NOMO-1 (cell line): ENCODE measurements around the gene DNMT1.
"Not testable (repeated sequence)": the region's sequence is repeated elsewhere in the genome, so short reads cannot be mapped to it uniquely, and the experiment has no call there.

Source experiments
- DNase-seq, 2 experiments: peaks; one replicate each; lab custom pipeline; 2025; ENCODE audit not compliant: unreplicated experiment in 2 of 2; lab: John Stamatoyannopoulos, UW

Gene DNMT1

DNA sequence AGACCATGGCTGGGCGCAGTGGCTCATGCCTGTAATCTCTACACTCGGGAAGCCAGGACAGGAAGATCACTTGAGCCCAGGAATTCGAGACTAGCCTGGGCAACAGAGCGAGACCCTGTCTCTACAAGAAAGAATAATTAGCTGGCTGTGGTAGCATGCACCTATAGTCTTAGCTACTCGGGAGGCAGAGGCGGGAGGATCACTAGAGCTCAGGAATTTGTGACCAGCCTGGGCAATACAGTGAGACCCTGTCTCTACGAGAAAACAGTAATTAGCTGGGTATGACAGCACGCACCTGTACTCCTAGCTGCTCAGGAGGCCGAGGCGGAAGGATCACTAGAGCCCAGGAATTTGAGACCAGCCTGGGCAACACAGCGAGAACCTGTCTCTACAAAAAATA is 7.4 kb downstream of the DNMT1 start:
- no peak for DNase-seq

DNA sequence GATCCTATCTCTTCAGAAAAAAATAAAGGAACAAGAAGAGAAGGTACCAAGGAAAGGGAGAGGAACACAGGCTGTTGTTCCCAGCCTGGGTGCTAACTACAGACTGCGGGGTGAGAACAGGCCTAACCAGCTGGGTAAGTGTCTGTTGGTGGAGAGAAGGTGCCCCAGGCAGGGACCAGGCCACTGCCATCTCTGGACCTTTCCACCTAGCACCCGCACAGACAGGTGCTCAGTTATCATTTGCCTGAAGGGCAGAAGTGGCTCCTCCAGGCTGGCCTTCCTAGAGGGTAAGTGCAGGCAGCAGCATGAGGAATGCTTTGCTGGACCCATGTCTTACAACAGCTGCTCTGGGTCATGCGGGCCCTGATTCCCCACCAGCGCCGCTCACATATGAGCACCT is 10.1 kb downstream of the DNMT1 start:
- no peak for DNase-seq

DNA sequence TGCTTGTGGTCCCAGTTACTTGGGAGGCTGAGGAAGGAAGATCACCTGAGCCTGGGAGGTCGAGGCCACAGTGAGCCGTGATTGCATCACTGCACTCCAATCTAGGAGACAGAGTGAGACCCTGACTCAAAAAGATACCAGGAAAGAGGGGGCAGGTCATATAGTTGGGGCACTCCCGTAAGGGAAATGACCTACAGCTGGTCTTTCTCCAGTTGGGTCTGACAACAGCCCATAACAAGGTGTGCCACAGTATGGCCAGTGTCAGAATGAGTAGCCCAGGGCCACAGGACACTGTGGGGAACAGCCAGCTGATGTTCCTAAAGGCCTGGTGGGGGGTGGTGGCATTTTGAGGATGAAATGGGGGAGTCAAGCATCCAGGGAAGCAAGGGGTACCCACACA is 10.8 kb downstream of the DNMT1 start:
- no peak for DNase-seq

DNA sequence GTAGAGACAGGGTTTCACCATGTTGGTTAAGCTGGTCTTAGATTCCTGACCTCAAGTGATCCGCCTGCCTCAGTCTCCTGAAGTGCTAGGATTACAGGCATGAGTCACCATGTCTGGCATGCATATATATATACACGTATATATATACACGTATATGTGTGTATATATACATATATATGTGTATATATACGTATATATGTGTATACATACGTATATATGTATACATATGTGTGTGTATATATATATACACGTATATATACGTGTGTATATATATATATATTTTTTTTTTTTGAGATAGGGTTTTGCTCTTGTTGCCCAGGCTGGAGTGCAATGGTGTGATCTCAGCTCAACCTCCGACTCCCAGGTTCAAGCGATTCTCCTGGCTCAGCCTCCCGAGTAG is 11.9 kb downstream of the DNMT1 start:
- DNase-seq = no peak

DNA sequence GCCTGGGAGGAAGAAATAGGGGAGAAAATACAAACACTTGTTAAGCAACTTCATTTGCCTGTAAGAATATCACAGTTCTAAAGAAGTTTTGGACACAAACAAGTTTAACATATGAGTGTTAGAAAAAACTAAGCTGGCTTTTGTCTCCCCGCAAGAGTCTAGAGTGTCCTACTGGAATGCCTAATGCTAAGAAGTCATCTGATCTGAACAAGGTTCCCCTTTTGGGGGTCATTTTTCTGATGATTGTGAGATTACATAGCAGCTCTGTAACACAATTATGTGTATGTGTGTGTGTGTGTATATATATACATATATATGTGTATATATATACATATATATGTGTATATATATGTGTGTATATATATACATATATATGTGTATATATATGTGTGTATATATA is 12.7 kb downstream of the DNMT1 start:
- DNase-seq = no peak

DNA sequence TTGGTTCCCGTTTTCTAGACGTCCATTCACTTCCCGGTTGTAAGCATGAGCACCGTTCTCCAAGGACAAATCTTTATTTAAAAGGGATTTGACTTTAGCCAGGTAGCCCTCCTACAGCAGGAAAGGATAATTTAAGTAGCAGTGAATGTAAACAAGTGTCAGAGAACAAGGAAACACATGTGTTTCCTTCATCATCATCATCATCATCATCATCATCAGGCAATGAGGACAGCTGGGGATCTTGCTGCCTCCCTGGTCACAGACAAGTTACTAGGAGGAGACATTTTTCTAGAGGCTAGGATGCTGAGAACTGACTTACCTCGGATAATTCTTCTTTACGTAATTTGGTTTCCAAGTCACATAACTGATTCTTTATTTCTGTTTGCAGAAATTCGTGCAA is 14.3 kb downstream of the DNMT1 start:
- DNase-seq = no peak

DNA sequence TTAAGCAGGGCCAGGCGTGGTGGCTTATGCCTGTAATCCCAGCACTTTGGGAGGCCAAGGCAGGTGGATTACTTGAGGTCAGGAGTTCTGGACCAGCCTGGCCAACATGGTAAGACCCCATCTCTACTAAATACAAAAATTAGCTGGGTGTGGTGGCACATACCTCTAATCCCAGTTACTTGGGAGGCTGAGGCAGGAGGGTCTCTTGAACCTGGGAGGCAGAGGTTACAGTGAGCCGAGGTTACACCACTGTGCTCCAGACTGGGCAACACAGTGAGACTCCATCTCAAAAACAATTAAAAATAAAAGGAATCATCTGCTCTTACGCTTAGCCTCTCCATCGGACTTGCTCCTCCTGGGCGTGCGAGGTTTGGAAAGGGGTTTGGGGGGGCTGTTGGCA is 14.7 kb downstream of the DNMT1 start:
- not testable (repeated sequence) for DNase-seq

DNA sequence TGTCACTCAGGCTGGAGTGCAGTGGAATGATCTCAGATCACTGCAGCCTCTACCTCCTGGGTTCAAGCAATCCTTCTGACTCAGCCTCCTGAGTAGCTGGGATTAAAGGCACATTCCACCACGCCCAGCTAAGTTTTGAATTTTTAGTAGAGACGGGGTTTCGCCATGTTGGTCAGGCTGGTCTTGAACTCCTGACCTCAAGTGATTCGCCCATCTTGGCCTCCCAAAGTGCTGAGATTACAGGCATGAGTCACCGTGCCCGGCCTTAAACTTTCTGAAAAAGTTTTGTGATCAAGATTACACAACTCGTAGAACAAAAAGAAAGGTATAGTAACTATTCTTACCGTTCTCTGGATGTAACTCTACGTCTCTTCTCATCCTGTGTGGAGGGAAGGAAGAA is 21.2 kb downstream of the DNMT1 start:
- DNase-seq = no peak

DNA sequence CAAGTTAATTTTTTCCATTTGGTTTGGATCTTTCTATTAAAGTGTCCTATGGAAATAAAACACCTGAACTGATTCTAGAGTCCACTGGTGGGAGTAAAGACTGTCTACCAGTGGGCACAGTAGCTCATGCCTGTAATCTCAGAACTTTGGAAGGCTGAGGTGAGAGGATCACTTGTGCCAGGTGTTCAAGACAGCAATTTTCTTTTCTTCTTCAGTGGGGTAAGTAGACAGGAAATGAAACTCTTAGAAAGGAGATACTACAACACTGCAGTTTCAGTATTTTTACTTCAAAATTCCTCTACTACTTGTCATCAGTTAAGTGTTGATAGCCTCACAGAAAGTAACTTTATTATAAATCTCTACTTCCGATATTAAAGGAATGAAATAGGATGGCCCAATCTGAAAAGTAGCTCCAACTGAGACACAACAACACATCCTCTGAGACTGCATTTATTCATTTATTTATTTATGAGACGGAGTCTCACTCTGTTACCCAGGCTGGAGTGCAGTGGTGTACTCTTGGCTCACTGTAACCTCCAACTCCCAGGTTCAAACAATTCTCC is 26.3 kb downstream of the DNMT1 start:
- DNase-seq = no peak

DNA sequence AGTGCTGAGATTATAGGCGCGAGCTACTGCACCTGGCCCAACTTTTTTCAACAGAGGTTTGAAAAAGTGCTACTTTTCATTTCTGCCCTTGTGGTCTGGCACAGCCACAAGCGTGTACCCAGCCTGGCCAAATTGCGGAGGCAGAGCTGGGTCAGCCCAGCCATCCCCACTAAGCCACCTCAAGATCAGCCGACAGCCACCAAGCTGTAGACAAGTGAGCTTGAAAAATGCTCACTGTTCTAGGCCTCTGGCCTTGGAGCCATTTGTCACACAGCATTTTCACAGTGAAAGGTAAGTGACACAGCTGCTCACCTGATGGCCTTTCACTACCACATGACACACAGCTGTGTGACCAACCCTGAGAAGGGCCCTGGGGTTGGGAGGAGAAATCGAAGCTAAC is 27.3 kb downstream of the DNMT1 start:
- DNase-seq = no peak

DNA sequence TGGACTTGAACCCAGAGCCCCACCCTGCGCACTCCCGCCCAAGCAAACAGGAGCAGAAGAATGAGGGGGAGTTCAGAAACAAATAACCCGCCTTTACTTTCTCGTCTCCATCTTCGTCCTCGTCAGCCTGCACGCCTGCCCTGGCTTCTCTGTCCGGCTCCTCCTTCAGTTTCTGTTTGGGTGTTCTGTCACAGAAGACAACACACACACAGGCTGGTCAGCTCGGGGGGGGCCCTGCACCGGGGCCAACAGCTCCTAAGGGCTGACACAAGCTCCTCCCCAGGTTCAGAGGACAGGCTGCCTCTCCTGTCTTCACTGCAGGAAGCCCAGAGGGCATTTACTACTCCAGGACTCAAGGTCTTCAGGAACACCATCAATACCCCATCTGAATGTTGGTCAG is 28.3 kb downstream of the DNMT1 start:
- not testable (repeated sequence) for DNase-seq

DNA sequence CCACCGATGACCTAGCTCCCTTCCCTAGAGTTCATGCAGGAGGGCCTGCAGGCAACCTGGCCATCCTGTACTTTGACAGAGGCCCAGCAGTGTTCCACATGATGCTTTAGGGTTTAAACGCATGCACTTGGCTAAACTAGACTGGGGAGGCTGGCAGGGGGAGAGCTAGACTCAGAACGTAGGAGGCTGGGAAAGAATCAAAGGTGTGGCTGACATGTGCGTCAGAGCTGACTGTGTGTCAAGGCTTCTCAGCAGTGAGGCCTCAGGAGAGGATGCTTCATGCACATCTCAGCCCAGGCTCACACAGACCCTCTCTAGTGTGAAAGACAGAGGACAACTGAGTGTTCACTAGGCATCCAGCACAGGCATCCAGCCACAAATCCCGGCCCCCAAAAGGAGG is 28.7 kb downstream of the DNMT1 start:
- no peak for DNase-seq

DNA sequence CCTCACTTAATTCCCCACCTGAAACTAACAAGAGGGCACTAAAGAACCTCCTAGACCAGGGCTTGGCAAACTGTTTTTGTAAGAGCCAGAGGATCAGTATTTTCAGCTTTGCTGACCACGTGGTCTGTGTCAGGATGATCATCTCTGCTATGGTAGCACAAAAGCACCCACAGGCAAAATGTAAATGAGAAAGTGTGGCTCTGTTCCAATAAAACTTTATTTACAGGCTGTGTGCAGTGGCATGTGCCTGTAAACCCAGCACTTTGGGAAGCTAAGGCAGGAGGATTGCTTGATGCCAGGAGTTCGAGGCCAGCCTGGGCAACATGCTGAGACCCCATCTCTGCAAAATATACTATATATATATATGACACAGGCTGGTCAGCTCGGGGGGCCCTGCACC is 31.2 kb downstream of the DNMT1 start:
- DNase-seq = no peak

DNA sequence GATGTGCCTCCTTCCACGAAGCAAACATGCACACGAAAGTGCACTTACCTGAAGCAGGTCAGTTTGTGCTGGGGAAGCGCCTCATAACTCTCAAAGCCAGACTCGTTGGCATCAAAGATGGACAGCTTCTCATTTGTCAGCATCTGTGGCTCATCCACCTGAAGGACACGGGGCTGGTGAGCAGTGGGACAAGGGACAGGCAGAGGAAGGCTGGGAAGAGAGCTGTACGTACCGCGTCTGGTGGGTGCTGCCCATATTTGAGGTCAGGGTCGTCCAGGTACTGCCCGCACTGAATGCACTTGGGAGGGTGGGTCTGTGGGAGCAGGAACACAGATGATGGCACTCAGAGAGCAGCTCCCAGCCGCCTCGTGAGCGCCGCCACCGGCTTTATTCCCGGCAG is 35.1 kb downstream of the DNMT1 start:
- no peak for DNase-seq

DNA sequence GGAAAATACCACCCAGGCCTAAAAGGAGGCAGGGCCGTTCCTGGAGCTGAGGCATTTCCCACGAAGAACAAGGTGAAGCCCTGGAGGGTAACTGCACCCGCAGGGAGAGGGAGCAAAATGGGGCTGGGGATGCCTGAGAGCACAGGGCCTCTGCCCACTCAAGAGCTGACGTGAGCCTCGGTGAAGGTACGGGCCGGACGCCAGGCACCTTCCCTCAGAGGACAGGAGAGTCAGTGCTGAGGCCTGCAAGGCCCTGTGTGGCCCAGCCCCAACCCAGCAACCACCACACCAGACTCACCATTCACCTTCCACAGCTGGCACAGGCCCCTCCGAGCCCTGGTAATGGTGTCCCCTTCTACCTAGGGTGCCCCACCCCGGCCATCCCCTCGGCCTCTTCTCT is 36.3 kb downstream of the DNMT1 start:
- no peak for DNase-seq

DNA sequence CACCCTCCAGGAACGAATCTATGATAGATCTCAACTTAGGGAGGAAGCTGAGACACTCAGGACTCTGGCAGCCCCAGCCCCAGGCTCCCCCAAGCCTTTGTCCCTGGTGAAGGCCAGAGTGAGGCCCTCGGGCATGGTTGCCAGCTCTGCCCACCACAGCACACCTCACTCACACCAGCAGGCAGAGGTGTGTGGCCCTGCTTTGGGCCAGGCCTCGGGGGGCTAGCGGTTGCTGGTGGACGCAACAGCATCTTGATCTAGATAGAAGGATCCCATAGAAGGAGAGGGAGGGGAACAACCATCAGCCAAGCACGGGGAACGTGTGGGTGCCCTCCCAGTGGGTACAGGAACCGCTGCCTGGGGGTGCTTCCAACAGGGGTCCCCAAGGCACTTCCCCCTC is 36.7 kb downstream of the DNMT1 start:
- no peak for DNase-seq

DNA sequence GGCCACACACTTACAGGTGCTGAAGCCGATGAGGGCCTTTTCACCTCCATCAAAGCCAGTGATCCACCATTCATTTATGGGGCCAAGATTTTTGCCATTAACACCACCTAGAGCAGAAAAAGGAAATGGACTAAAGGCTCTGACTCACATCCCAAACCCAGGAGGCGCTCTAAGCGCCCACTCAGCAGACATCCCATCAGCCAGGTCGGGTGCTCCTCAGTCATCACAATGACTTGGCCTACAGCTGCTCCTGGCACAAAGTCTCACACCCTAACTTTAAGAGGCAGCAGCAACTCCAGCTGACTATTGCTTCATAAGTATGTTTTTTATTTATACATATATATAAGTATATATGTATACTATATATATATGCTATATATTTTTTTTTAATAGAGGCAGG is 38.9 kb downstream of the DNMT1 start:
- DNase-seq = no peak

DNA sequence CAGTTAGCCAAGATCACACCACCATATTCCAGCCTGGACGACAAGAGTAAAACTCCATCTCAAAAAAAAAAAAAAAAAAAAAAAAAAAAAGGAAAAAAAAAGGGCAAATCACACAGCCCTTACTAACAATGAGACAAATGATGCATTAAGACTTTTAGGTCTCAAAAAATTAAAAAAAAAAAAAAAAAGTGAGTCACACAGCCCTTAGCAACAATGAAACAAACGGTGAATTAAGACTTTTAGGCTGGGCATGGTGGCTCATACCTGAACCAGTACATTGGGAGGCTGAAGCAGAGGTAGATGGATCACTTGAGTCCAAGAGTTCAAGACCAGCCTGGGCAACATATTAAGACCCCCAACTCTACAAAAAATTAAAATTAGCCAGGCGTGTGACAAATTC is 42.7 kb downstream of the DNMT1 start:
- no peak for DNase-seq

DNA sequence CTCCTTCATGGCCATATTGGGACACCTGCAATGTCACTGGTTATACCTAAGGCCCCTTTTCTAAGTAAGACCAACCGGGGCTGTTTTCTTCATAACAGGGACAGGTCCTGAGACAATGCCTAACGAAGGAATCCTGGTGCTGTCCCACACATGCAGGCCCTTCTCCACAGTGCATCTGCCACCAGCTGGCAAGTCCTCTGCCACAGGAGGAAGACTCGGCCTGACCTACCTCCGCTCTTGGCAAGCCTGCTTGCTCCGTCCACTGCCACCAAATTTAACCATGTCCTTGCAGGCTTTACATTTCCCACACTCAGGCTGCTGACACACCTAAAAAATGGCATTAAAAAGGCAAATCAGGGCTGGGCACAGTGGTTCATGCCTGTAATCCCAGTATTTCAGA is 43.2 kb downstream of the DNMT1 start:
- no peak for DNase-seq

DNA sequence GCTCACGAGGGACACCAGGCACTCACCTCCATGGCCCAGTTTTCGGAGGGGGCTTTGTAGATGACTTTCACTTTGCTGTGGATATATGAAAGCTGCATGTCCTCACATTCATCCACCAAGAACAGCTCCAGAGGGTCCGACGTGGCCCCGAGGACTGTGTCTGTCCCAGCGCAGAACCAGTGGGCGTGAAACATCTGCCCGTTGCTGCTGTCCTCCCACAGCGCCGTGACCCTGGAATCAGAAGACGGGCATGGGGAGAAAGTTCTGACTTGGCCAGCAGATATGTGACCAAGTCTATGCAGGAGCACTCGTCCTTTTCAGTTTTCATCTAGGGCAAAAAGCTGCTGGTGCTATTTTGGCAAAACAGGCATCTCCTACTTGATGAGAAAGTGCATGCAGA is 45.3 kb downstream of the DNMT1 start:
- DNase-seq = no peak

DNA sequence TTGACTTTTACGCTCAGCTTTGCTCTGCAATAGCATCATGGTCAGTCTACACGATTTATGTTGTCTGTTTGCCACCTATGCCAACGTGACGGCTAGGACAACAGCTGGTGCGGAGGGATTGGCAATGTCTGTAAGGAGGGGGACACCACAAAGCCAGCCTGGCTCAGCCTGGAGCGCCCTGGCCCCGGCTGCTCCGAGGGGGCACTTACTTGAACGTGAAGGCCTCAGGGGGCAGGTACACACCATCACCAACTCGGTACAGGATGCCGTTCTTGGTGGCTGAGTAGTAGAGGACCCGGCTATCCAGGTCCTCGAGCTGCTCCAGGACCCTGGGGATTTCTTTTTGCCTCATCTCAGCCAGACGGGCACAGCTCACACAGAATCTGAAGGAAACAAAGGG is 48.6 kb downstream of the DNMT1 start:
- DNase-seq = no peak

DNA sequence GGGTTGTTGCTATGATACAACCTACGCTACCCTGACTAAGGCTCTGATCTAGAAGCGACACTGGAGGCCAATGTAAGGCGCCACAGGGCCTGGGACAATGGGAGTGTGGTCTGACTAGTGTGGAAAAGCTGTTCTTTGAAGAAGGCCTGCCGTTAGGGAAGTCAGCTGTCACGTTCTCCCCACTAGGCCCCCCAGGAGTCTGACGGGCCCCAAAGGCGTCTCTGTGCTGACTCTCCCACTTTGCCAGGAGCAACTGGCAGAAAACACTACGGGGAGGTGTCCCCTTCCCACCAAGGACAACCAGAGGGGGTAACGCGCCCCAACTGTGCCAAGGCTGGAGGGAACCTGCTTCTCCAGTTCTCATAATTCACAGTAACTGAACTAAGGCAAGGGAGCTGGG is 49.7 kb downstream of the DNMT1 start:
- DNase-seq = no peak

DNA sequence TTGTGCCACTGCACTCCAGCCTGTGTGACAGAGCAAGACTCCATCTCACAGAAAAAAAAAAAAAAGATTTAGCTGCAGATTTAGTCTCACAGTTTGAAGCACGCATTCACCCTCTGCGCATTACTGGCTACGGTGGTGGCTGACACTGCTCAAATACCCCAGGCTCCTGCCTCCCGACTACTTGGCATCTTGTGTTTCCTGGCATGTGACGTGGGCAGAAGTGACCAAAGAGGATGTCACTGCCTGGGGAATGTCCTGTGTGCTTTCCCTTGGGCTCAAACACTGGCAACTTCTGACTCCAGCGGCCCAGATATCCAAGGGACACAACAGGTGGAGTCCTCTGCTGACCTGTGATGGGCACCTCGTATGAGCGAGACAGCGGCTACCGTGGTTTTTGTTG is 50.4 kb downstream of the DNMT1 start:
- DNase-seq = no peak

DNA sequence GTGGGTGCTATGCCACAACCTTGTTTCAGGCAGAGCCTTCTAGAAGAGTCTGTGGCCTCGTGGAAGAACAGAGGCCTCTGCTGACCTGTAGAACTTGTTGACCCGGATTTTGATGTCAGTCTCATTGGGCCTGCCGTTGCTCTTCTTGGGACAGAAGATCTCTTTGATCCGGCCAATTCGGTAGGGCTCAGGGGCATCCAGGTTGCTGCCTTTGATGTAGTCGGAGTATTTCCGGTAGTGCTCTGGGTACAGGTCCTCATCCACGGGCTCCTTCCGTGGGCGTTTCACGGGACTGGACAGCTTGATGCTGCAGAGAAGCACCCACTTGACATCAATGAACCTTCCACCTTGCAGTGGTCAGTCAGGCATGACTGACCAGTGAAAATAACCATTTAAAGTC is 51.1 kb downstream of the DNMT1 start:
- DNase-seq = no peak
